Activated CD4-positive, alpha-beta T cell treated with anti-CD3 and anti-CD28 coated beads, Interleukin-2, amount 50 U/mL, for 4 hours (primary cell): Measurements from ENCODE around the gene ATOX1.
"Not testable (repeated sequence)": the region's sequence is repeated elsewhere in the genome, so short reads cannot be mapped to it uniquely, and the experiment has no call there.

Experiments used
- DNase-seq, 2 experiments: peaks; one replicate each; pipeline ENCODE4 v3.0.0-alpha.2; 2020

ATOX1 gene

DNA sequence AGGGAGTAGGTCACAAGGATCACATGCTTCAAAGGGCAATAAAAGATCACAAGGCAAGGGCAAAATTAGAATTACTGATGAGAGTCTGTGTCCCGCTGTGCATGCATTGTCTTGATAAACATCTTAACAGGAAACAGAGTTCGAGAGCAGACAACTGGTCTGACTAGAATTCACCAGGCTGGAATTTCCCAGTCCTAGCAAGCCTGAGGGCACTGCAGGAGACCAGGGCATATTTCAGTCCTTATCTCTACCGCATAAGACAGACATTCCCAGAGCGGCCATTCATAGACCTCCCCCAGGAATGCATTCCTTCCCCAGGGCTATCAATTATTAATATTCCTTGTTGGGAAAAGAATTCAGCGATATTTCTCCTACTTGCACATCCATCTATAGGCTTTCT lies 28.8 kb downstream of the ATOX1 start:
- DNase-seq, result not testable (repeated sequence)

GRCh38 chr5:151724360-151724759 lies 34.1 kb downstream of the ATOX1 start:
- DNase-seq, result no peak

DNA sequence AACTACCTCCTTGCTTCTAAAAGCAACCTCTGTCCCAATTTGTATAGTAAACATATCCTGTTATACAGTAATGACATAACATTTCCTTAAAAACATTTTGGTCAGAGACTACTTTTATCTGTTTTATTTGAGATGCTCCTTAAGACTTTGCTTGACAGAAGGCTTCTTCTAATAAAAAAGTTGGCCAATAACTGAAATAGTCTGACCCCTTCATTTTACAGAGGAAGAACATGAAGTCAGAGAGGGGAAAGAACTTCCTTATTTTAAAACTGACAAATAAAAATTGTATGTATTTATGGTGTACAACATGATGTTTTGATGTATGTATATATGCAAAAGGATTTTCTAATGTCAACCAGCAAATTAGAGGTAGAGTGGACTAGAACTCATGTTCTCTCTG lies 35.9 kb downstream of the ATOX1 start:
- no peak for DNase-seq

DNA sequence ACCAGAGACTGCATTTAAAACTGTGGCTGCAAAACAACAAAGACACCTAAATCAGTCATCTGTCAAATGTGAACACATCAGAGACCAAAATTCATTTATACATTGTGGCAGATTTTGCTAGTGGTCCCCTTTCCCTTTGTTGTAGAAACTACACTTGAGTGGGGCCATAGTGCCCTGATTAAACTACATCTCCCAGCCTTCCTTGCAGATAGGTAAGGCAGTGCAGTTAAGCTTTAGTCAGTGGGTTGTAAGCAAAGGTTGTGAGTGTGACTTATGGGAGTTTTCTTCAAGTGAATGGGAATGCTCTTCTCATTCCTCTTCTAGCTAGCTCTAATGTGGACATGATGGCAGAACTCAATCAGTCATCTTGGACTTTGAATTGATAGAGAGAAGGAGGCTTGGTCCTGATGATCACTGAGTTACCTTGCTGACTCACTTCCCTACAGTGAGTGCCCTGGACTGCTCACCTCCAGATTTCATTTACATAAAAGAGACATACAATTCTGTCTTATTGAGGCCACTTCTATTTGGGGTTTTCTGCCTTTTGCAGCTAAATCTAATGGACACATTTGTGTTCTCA lies 36.5 kb downstream of the ATOX1 start:
- no peak for DNase-seq

- no peak for DNase-seq
These were observed 37.3 kb downstream of the ATOX1 start for GRCh38 chr5:151721087-151721646.

DNA sequence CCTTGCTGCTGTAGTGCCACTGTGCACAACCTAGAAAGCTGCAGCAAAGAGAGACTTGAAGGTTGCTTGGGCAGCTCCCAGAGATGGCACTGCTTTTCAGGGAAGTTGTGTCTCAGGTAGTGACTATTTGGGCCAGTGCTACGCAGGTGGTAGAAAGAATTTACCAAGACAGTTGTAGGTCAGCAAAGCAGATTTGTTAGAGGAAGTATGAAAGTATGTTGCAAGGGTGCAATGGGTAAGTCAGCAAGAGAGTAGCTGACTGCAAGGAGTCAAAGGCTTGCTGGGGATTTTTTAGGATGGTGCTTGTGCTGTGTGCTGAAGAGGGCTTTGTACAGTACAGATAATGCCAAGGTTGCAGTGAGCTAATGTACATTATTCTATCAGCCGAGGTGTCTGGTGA lies 38.2 kb downstream of the ATOX1 start:
- DNase-seq, result no peak

DNA sequence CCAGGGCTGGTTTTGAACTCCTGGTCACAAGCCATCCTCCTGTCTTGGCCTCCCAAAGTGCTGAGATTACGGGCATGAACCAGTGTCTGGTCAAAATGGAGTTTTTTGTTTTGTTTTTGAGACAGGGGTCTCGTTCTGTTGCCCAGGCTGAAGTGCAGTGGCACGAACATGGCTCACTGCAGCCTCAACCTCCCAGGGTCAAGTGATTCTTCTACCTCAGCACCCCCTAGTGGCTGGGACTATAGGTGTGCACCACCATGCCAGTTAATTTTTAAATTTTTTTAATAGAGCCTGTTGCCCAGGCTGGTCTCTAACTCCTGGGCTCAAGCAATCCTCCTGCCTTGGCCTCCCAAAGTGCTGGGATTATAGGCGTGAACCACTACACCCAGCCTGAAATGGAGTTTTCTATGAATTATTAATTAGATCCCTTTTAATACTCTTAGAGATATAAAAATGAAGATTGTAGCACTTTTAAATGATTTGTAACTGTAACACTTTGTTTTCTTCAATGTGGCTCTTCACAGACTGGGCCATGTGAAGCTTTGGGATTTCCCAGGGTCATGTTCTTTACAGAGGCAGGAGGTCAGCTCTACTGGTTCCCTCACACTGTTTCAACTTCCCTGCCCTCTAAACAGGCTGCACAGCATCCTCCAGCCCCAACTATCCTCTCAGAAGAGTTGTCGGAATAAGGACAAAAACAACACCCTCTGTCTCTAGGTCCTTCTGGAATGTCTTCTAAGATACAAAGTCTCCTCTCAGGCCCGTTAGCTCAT lies 39.0 kb downstream of the ATOX1 start:
- no peak for DNase-seq

GRCh38 chr5:151718646-151719045 lies 39.8 kb downstream of the ATOX1 start:
- no peak for DNase-seq

DNA sequence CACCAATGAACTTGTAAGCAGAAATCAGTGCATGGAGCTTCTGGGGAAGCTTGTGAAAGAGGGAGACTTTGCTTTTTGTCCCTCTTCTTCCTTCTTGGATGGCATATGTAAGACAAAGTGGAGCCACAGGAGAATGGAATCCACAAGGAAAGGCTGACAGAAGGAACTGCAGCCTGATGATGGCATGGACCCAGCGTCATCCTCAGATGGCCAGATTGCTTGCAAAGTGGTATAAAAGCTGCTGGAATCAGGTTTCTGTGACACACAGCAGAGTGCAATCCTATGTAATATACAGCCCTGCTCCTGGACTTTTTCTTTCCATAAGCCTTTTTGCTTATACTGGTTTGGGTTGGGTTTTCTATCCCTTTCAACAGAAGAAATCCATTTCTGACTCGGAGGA lies 40.3 kb downstream of the ATOX1 start:
- DNase-seq, result no peak

- DNase-seq, result no peak
These were observed 41.0 kb downstream of the ATOX1 start for GRCh38 chr5:151717416-151717815.

- DNase-seq, result no peak
These were observed 49.2 kb downstream of the ATOX1 start for GRCh38 chr5:151709109-151709735.

GRCh38 chr5:151708126-151708525 lies 50.3 kb downstream of the ATOX1 start:
- DNase-seq, result no peak

DNA sequence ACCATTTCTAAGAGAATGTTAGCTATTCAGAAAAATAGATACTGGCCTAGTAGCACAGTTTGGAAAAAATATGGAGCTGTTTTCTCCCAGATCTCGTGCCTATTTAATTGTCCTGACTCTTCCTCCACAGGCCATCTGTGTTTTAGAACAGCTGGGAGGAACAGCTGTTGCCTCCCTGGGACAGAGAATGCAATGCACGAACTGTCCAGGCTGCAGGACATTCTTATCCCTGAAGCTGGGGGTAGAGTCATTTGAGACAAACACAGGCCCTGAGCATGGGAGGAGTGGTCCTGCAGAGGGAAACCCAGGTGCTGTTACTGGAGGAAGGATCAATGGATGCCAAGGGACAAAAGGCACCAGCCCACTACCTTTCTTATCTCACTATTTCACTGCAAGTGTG lies 50.9 kb downstream of the ATOX1 start:
- no peak for DNase-seq

GRCh38 chr5:151706906-151707305 lies 51.5 kb downstream of the ATOX1 start:
- no peak for DNase-seq

GRCh38 chr5:151703780-151704179 lies 54.7 kb downstream of the ATOX1 start:
- no peak for DNase-seq

- no peak for DNase-seq
These were observed 55.2 kb downstream of the ATOX1 start for GRCh38 chr5:151703227-151703626.

GRCh38 chr5:151700820-151701219 lies 57.6 kb downstream of the ATOX1 start:
- DNase-seq, result no peak

- no peak for DNase-seq
These were observed 58.1 kb downstream of the ATOX1 start for GRCh38 chr5:151700296-151700695.

DNA sequence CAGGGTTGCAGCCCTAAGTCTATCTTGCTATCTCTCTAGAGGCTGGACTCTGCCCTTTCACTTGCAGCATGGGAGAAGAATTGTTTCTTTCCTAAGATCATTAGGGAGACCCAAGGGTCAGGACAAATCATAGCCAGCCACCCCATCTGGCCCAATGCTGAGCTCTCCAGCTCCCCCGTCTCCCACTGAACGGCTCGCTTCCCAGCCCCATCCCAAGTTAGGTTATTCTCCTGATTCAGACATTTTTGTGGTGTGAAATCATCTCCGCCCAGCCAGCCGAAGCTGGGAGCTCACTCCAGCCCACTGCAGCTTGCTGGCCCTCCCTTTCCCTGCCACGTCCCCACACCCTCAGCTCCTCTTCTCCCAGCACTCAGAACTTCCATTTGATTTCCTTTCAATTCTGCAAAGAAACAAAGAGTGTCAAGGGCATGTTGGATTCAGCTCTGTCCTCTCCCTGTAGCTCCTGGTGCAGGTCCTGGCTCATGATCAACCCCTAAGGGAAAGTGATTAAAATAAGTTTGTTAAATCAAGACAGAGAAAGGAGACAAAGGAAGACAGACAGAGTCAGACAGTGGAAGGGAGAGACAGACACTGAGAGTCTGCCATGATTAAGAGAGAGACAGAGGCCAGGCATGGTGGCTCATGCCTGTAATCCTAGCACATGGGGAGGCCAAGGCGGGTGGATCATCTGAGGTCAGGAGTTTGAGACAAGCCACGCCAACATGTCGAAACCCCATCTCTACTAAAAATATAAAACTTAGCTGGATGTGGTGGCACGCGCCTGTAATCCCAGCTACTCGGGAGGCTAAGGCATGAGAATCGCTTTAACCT lies 59.1 kb downstream of the ATOX1 start:
- DNase-seq, result no peak

- not testable (repeated sequence) for DNase-seq
These were observed 60.4 kb downstream of the ATOX1 start for GRCh38 chr5:151698081-151698480.

DNA sequence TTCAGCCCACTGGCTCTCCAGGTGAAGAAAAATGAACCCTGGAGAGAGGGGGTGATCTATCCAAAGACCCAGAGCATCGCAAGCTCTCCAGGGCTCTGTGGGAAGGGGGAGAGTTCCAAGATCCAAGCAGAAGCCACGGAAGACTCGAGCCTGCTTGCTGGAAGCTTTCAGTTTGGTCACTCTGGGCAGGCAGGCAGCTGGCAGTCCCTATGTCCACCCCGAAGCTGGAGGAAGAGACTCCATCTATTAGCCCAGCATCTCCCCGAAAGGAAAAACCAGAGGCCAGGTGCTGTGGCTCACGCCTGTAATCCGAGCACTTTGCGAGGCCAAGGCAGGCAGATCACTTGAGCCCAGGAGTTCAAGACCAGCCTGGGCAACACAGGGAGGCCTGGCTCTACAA lies 61.0 kb downstream of the ATOX1 start:
- DNase-seq, result no peak

DNA sequence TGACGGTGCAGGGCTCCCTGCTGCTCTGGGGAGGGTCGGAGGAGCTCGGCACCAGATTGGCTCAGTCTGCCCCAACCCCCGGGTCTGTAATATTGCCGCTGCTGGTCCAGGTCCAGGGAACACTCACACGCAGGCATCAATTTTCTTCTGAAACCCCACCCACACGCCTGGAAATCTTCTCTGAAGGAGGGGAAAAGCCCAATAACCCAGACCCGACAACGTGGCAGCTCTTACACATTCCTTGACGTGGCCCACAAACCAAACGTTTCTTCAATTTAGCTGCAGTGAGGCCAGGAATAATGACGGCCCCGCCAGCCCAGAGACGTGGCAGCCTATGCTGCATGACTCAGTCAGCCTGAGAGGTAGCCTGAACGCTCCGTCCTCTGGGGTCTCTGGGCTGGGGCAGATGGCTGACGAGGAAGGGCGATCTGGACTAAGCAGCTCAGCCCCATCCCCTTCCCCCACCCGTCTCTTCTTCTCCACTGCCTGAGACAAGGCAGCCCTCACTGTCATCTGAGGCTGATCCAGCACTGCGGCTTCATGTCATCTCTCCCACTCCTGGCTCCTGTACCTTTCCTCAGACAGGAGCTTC lies 61.9 kb downstream of the ATOX1 start:
- DNase-seq, result no peak

- DNase-seq, result no peak
These were observed 63.0 kb downstream of the ATOX1 start for GRCh38 chr5:151695464-151695863.
